ENCODE results near the gene GEMIN5. TPM values are rescaled to one million over a fixed set of nuclear protein-coding genes. Genes with fewer than 3 reads are reported as not detected.

The GEMIN5 gene
- total RNA-seq, 4 donors from 2014 or later, result 16.7 to 20.5 (median 18.9) TPM

GRCh38 chr5:154937186-154937717 lies 759 bp downstream of the GEMIN5 start:
- WGBS, 2 donors, result 15 to 20% methylated on average over 11 of the region's 11 CpGs
- intact Hi-C loops (cut with DNase I; ENCODE audit: low total_unique reads), result no loop called here
- H3K4me3 ChIP-seq (ENCODE audit: low read depth, poor library complexity, severe bottlenecking), result peak overlapping the region; percentile 91
- no peak for TF ChIP-seq CTCF (IDR thresholded peaks at IDR 0.05)
- TF ChIP-seq POLR2A (IDR thresholded peaks at IDR 0.05), result no peak
- DNase-seq (ENCODE audit: low spot score in 2 of 2), result no peak

GRCh38 chr5:154934881-154935280 lies 3.1 kb downstream of the GEMIN5 start:
- H3K4me3 ChIP-seq (ENCODE audit: low read depth, poor library complexity, severe bottlenecking), result no peak overlapping the region
- no peak for DNase-seq (ENCODE audit: low spot score in 2 of 2)
- no peak for TF ChIP-seq CTCF (IDR thresholded peaks at IDR 0.05)
- no peak for TF ChIP-seq POLR2A (IDR thresholded peaks at IDR 0.05)
- intact Hi-C loops (cut with DNase I; ENCODE audit: low total_unique reads), result no loop called here

GRCh38 chr5:154933537-154933936 lies 4.5 kb downstream of the GEMIN5 start:
- intact Hi-C loops (cut with DNase I; ENCODE audit: low total_unique reads), result no loop called here
- TF ChIP-seq POLR2A (IDR thresholded peaks at IDR 0.05) (no peak), CTCF (IDR thresholded peaks at IDR 0.05) (no peak)
- DNase-seq (ENCODE audit: low spot score in 2 of 2), result no peak
- no peak overlapping the region for H3K4me3 ChIP-seq (ENCODE audit: low read depth, poor library complexity, severe bottlenecking)
- 83 to 89% methylated on average over 3 of the region's 3 CpGs for WGBS, 2 donors

GRCh38 chr5:154923441-154924430 lies 14.3 kb downstream of the GEMIN5 start:
- no peak for TF ChIP-seq POLR2A (IDR thresholded peaks at IDR 0.05)
- no peak for TF ChIP-seq CTCF (IDR thresholded peaks at IDR 0.05)
- intact Hi-C loops (cut with DNase I; ENCODE audit: low total_unique reads), result no loop called here
- no peak for DNase-seq (ENCODE audit: low spot score in 2 of 2)

GRCh38 chr5:154917757-154918156 lies 20.3 kb downstream of the GEMIN5 start:
- H3K4me3 ChIP-seq (ENCODE audit: low read depth, poor library complexity, severe bottlenecking), result no peak overlapping the region
- TF ChIP-seq CTCF (IDR thresholded peaks at IDR 0.05) (no peak), POLR2A (IDR thresholded peaks at IDR 0.05) (no peak)
- intact Hi-C loops (cut with DNase I; ENCODE audit: low total_unique reads), result no loop called here
- 81 to 82% methylated on average over 4 of the region's 4 CpGs for WGBS, 2 donors
- no peak for DNase-seq (ENCODE audit: low spot score in 2 of 2)

More at GRCh38 chr5:154923441-154924430, 14.3 kb downstream of the GEMIN5 start:
- WGBS, 2 donors, result 91 to 93% methylated on average over 7 of the region's 7 CpGs
- no peak overlapping the region for H3K4me3 ChIP-seq (ENCODE audit: low read depth, poor library complexity, severe bottlenecking)
